Measurements from ENCODE around the gene HPRT1. TPM values are rescaled to one million over a fixed set of nuclear protein-coding genes. Genes with fewer than 3 reads are reported as not detected.

Gene HPRT1
- polyA plus RNA-seq, 1 donor (not counting 4 experiments of a cell fraction or from before 2014, with no cell fraction given): 48.1 TPM

- Histone ChIP-seq H2AFZ (ENCODE audit: control insufficient read depth, low read length) (no peak overlapping the region), H3K4me3 (ENCODE audit: control insufficient read depth in 2 of 3, extremely low read depth in 1 of 3, insufficient read depth in 2 of 3, low read depth in 1 of 3, low read length in 3 of 3) (no peak overlapping the region), H3K4me2 (ENCODE audit: control insufficient read depth, extremely low read depth, insufficient read depth, low read depth, low read length) (no peak overlapping the region), H3K9me3 (ENCODE audit: control insufficient read depth, low read depth, low read length) (no peaks in the 10 kb centered on the region), H3K27me3 (ENCODE audit: control insufficient read depth, extremely low read depth, insufficient read depth, low read length) (no peaks in the 10 kb centered on the region), H3K27ac (ENCODE audit: control insufficient read depth, insufficient read depth, low read length) (no peak overlapping the region), H3K9me1 (ENCODE audit: control insufficient read depth, extremely low read depth, insufficient read depth, low read length) (no peaks in the 10 kb centered on the region), H3K36me3 (ENCODE audit: control insufficient read depth in 2 of 2, extremely low read depth in 1 of 2, insufficient read depth in 2 of 2, low read length in 2 of 2) (peaks cover 0 to 5% of the 10 kb centered on the region in 2 experiments), H3K4me1 (ENCODE audit: control insufficient read depth, extremely low read depth, insufficient read depth, low read length) (no peaks in the 10 kb centered on the region), H4K20me1 (ENCODE audit: control insufficient read depth, extremely low read depth, insufficient read depth, low read length) (no peaks in the 10 kb centered on the region), H3K79me2 (ENCODE audit: control insufficient read depth, insufficient read depth, low read length) (no peaks in the 10 kb centered on the region), H3K9ac (ENCODE audit: control insufficient read depth, extremely low read depth, insufficient read depth, low read length) (no peak overlapping the region)
- TF ChIP-seq CTCF (optimal IDR thresholded peaks at IDR 0.05 in 1 of 3, IDR thresholded peaks at IDR 0.05 in 1 of 3, conservative IDR thresholded peaks at IDR 0.05 in 1 of 3; ENCODE audit: extremely low read depth in 1 of 3, insufficient read depth in 2 of 3, low read length in 3 of 3) (no peak), EZH2 (IDR thresholded peaks at IDR 0.05; ENCODE audit: low read length) (no peak)
- no peak for FAIRE-seq
- dilution Hi-C loops (cut with MboI; ENCODE audit: extremely low pct_ligation_motif_present, low sequenced_read_pairs): no loop called here
- no peak for DNase-seq (ENCODE audit: low read depth, low spot score)
These were observed 22.4 kb downstream of the HPRT1 start for GRCh38 chrX:134482371-134482770.

GRCh38 chrX:134484039-134484438 is 24.1 kb downstream of the HPRT1 start:
- no peak for DNase-seq (ENCODE audit: low read depth, low spot score)
- Histone ChIP-seq H3K9me3 (ENCODE audit: control insufficient read depth, low read depth, low read length) (no peaks in the 10 kb centered on the region), H3K79me2 (ENCODE audit: control insufficient read depth, insufficient read depth, low read length) (no peaks in the 10 kb centered on the region), H3K4me3 (ENCODE audit: control insufficient read depth in 2 of 3, extremely low read depth in 1 of 3, insufficient read depth in 2 of 3, low read depth in 1 of 3, low read length in 3 of 3) (no peak overlapping the region), H4K20me1 (ENCODE audit: control insufficient read depth, extremely low read depth, insufficient read depth, low read length) (no peaks in the 10 kb centered on the region), H3K4me2 (ENCODE audit: control insufficient read depth, extremely low read depth, insufficient read depth, low read depth, low read length) (no peak overlapping the region), H3K27ac (ENCODE audit: control insufficient read depth, insufficient read depth, low read length) (no peak overlapping the region), H3K4me1 (ENCODE audit: control insufficient read depth, extremely low read depth, insufficient read depth, low read length) (no peaks in the 10 kb centered on the region), H2AFZ (ENCODE audit: control insufficient read depth, low read length) (no peak overlapping the region), H3K9ac (ENCODE audit: control insufficient read depth, extremely low read depth, insufficient read depth, low read length) (no peak overlapping the region), H3K9me1 (ENCODE audit: control insufficient read depth, extremely low read depth, insufficient read depth, low read length) (no peaks in the 10 kb centered on the region), H3K36me3 (ENCODE audit: control insufficient read depth in 2 of 2, extremely low read depth in 1 of 2, insufficient read depth in 2 of 2, low read length in 2 of 2) (peaks cover 0 to 5% of the 10 kb centered on the region in 2 experiments), H3K27me3 (ENCODE audit: control insufficient read depth, extremely low read depth, insufficient read depth, low read length) (no peaks in the 10 kb centered on the region)
- TF ChIP-seq CTCF (optimal IDR thresholded peaks at IDR 0.05 in 1 of 3, IDR thresholded peaks at IDR 0.05 in 1 of 3, conservative IDR thresholded peaks at IDR 0.05 in 1 of 3; ENCODE audit: extremely low read depth in 1 of 3, insufficient read depth in 2 of 3, low read length in 3 of 3) (peak in 2 of 3 experiments; percentile 33 to 38), EZH2 (IDR thresholded peaks at IDR 0.05; ENCODE audit: low read length) (no peak)
- no peak for FAIRE-seq
- dilution Hi-C loops (cut with MboI; ENCODE audit: extremely low pct_ligation_motif_present, low sequenced_read_pairs): no loop called here
